Thyroid gland (tissue), 4 donors: ENCODE measurements around the gene DOP1B.

Experiments
- POLR2A ChIP-seq, 2 donors: fragments of 450-650 bp; IDR thresholded peaks; one replicate each; pipeline ENCODE4 v1.6.1; 2017; ENCODE audit warnings: antibody characterized with exemption in 2 of 2, mild to moderate bottlenecking in 2 of 2, moderate library complexity in 1 of 2
- TF ChIP-seq, protein P1 (sequence below), 6 experiments: fragments of 200-600 bp in 3 of 6; fragments of 450-650 bp in 3 of 6; sonication (generic) in 3 of 6; IDR thresholded peaks; one replicate each; pipeline ENCODE4 v1.5.1; 2016 to 2019; ENCODE audit warnings: antibody characterized with exemption in 6 of 6, mild to moderate bottlenecking in 2 of 6, inconsistent platforms in 1 of 6, moderate library complexity in 1 of 6

DNA sequence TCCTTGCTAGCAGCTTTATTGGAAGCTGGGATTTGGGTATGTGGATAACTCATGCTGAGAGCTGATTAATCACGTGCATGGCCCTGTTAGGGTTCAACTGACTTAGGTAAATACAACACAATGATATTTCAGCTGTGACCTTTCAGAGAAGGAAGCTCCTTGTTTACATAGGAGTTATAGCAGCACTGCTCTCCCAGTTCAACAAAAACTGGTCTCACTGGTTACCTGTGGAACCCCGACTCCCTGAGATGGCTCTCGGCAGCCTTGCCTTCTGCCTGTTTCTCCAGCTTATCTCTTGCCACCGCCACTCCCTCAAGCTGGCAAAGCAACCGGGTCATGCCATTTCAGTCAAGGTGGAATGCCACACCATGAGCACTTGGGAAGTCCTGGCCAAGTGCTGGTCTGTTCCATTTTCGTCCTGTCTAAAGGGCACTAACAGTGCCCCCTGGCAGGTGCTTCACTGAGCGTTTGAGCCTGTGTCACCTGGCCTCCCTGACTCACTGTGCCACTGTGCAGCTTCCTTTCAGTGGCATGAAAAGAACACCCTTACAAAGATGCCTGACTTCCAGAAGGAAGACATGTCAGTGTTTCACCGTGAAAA lies 31.6 kb downstream of the DOP1B start:
- TF ChIP-seq, protein P1, sequence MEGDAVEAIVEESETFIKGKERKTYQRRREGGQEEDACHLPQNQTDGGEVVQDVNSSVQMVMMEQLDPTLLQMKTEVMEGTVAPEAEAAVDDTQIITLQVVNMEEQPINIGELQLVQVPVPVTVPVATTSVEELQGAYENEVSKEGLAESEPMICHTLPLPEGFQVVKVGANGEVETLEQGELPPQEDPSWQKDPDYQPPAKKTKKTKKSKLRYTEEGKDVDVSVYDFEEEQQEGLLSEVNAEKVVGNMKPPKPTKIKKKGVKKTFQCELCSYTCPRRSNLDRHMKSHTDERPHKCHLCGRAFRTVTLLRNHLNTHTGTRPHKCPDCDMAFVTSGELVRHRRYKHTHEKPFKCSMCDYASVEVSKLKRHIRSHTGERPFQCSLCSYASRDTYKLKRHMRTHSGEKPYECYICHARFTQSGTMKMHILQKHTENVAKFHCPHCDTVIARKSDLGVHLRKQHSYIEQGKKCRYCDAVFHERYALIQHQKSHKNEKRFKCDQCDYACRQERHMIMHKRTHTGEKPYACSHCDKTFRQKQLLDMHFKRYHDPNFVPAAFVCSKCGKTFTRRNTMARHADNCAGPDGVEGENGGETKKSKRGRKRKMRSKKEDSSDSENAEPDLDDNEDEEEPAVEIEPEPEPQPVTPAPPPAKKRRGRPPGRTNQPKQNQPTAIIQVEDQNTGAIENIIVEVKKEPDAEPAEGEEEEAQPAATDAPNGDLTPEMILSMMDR (IDR thresholded peaks at IDR 0.05): peak in 1 of 6 experiments; percentile 15
- no peak for TF ChIP-seq POLR2A (IDR thresholded peaks at IDR 0.05)
